Measurements from ENCODE around the gene GPX7.

DNA sequence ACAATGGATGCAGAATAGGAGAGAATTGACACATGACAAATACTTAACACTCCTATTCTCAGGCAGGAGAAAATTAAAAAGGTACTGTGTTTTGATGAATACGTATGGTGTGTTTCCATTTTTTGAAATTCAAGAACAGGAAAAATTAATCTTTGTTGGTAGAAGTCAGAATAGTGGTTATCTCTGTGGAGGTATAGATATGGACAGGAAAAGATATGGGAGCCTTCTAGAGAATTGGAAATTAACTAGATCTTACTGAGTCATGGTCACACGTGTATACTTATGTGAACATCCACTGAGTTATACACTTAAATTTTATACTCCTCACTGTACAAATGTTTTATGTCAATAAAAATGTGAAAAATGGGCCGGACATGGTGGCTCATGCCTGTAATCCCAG, 39.4 kb upstream of the GPX7 start:
- TF ChIP-seq, protein P1, sequence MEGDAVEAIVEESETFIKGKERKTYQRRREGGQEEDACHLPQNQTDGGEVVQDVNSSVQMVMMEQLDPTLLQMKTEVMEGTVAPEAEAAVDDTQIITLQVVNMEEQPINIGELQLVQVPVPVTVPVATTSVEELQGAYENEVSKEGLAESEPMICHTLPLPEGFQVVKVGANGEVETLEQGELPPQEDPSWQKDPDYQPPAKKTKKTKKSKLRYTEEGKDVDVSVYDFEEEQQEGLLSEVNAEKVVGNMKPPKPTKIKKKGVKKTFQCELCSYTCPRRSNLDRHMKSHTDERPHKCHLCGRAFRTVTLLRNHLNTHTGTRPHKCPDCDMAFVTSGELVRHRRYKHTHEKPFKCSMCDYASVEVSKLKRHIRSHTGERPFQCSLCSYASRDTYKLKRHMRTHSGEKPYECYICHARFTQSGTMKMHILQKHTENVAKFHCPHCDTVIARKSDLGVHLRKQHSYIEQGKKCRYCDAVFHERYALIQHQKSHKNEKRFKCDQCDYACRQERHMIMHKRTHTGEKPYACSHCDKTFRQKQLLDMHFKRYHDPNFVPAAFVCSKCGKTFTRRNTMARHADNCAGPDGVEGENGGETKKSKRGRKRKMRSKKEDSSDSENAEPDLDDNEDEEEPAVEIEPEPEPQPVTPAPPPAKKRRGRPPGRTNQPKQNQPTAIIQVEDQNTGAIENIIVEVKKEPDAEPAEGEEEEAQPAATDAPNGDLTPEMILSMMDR (IDR thresholded peaks at IDR 0.05 in 4 of 5, conservative IDR thresholded peaks at IDR 0.05 in 1 of 5) = no peak
- TF ChIP-seq POLR2A (IDR thresholded peaks at IDR 0.05) = no peak
